H9 (cell line): ENCODE data around the gene TGFBRAP1. TPM values are rescaled to one million over a fixed set of nuclear protein-coding genes. Genes with fewer than 3 reads are reported as not detected.

Experiments
- DNase-seq: peaks from one replicate; pipeline ENCODE4 v3.0.0-alpha.2; 2017
- H2AFZ ChIP-seq: one replicate; pipeline ENCODE4 v1.6.1; 2013; ENCODE audit warnings: mild to moderate bottlenecking, low read length, control low read depth, moderate library complexity
- H2AK5ac ChIP-seq: 2 replicates; pipeline ENCODE4 v1.6.1; 2013; ENCODE audit warnings: low read length, control low read depth, mixed read lengths; ENCODE audit not compliant: insufficient read length
- H2BK120ac ChIP-seq: one replicate; pipeline ENCODE4 v1.6.1; 2013; ENCODE audit warnings: low read depth, mild to moderate bottlenecking, low read length, control low read depth, inconsistent platforms; ENCODE audit not compliant: poor library complexity, severe bottlenecking
- H2BK12ac ChIP-seq: 2 replicates; pipeline ENCODE4 v1.6.1; 2013; ENCODE audit warnings: low read length, control low read depth, mixed read lengths, low read depth; ENCODE audit not compliant: insufficient read length
- H2BK15ac ChIP-seq: 2 replicates; pipeline ENCODE4 v1.6.1; 2013; ENCODE audit warnings: low read depth, low read length, control low read depth
- H2BK20ac ChIP-seq: one replicate; pipeline ENCODE4 v1.6.1; 2013; ENCODE audit warnings: low read depth, mild to moderate bottlenecking, low read length, control low read depth, inconsistent platforms; ENCODE audit not compliant: poor library complexity, severe bottlenecking
- H2BK5ac ChIP-seq: 2 replicates; pipeline ENCODE4 v1.6.1; 2013; ENCODE audit warnings: low read length, control low read depth, mixed read lengths; ENCODE audit not compliant: insufficient read length
- H3K14ac ChIP-seq: 2 replicates; pipeline ENCODE4 v1.6.1; 2013; ENCODE audit warnings: low read length, control low read depth; ENCODE audit not compliant: insufficient read depth
- H3K18ac ChIP-seq: 2 replicates; pipeline ENCODE4 v1.6.1; 2013; ENCODE audit warnings: low read depth, mild to moderate bottlenecking, mixed read lengths, low read length, control low read depth; ENCODE audit not compliant: insufficient read length
- H3K23ac ChIP-seq: 2 replicates; pipeline ENCODE4 v1.6.1; 2013; ENCODE audit warnings: low read length, control low read depth, mixed read lengths, low read depth; ENCODE audit not compliant: insufficient read length
- H3K23me2 ChIP-seq: 2 replicates; pipeline ENCODE4 v1.6.1; 2013; ENCODE audit warnings: low read depth, mild to moderate bottlenecking, mixed read lengths, low read length, control low read depth; ENCODE audit not compliant: insufficient read length, poor library complexity, severe bottlenecking
- H3K27ac ChIP-seq: 2 replicates; pipeline ENCODE4 v1.5.1; 2013; ENCODE audit warnings: low read length, control low read depth, mixed read lengths, low read depth; ENCODE audit not compliant: insufficient read length
- H3K27me3 ChIP-seq: 2 replicates; pipeline ENCODE4 v1.6.1; 2013; ENCODE audit warnings: low read length, control low read depth, inconsistent platforms; ENCODE audit not compliant: insufficient read depth
- H3K4ac ChIP-seq: 2 replicates; pipeline ENCODE4 v1.6.1; 2013; ENCODE audit warnings: low read depth, mild to moderate bottlenecking, control low read depth, inconsistent platforms, low read length, moderate library complexity
- H3K4me1 ChIP-seq: 2 replicates; pipeline ENCODE4 v1.6.1; 2013; ENCODE audit warnings: low read length, control low read depth, inconsistent platforms; ENCODE audit not compliant: insufficient read depth
- H3K4me2 ChIP-seq: 2 replicates; pipeline ENCODE4 v1.6.1; 2013; ENCODE audit warnings: low read length, control low read depth, mixed read lengths; ENCODE audit not compliant: insufficient read length, insufficient read depth
- H3K56ac ChIP-seq: 2 replicates; pipeline ENCODE4 v1.6.1; 2013; ENCODE audit warnings: low read depth, mild to moderate bottlenecking, mixed read lengths, low read length, control low read depth; ENCODE audit not compliant: insufficient read length
- H3K79me1 ChIP-seq: 2 replicates; pipeline ENCODE4 v1.6.1; 2013; ENCODE audit warnings: low read depth, mild to moderate bottlenecking, moderate library complexity, low read length, control low read depth, inconsistent platforms; ENCODE audit not compliant: insufficient read depth, poor library complexity, severe bottlenecking
- H3K79me2 ChIP-seq: 2 replicates; pipeline ENCODE4 v1.6.1; 2013; ENCODE audit warnings: low read length, control low read depth, inconsistent platforms; ENCODE audit not compliant: insufficient read depth
- H3K9ac ChIP-seq: 2 replicates; pipeline ENCODE4 v1.6.1; 2013; ENCODE audit warnings: low read length, control low read depth, mixed read lengths; ENCODE audit not compliant: insufficient read length; ENCODE audit errors: extremely low read depth
- H3K9me3 ChIP-seq: one replicate; pipeline ENCODE4 v1.6.1; 2013; ENCODE audit warnings: low read depth, low read length, inconsistent platforms; ENCODE audit not compliant: control insufficient read depth
- H3T11ph ChIP-seq: one replicate; pipeline ENCODE4 v1.6.1; 2013; ENCODE audit warnings: mild to moderate bottlenecking, low read length, control low read depth, inconsistent platforms
- H4K20me1 ChIP-seq: one replicate; pipeline ENCODE4 v1.6.1; 2013; ENCODE audit not compliant: control insufficient read depth, insufficient read length, insufficient read depth
- H4K5ac ChIP-seq: 2 replicates; pipeline ENCODE4 v1.6.1; 2013; ENCODE audit warnings: low read depth, mild to moderate bottlenecking, mixed read lengths, low read length, control low read depth; ENCODE audit not compliant: insufficient read length
- H4K8ac ChIP-seq: replicated peaks from 2 replicates; pipeline ENCODE4 v1.6.1; 2013; ENCODE audit warnings: low read length, control low read depth, mixed read lengths, low read depth; ENCODE audit not compliant: insufficient read length
- H4K91ac ChIP-seq: 2 replicates; pipeline ENCODE4 v1.6.1; 2013; ENCODE audit warnings: low read depth, mild to moderate bottlenecking, moderate library complexity, mixed read lengths, low read length, control low read depth; ENCODE audit not compliant: insufficient read length
- H3K27ac Mint-ChIP-seq, 3 experiments: 2 replicates in 2 of 3; 3 replicates in 1 of 3; pipeline ENCODE4 v1.8.0; 2020 to 2021; ENCODE audit warnings: mixed read lengths in 3 of 3, mild to moderate bottlenecking in 1 of 3, moderate library complexity in 1 of 3
- H3K27me3 Mint-ChIP-seq: 2 replicates; pipeline ENCODE4 v1.8.0; 2021; ENCODE audit warnings: low read depth, mild to moderate bottlenecking, moderate library complexity, mixed read lengths
- H3K36me3 Mint-ChIP-seq, 3 experiments: 2 replicates in 2 of 3; 3 replicates in 1 of 3; pipeline ENCODE4 v1.8.0; 2020 to 2021; ENCODE audit warnings: low read depth in 3 of 3, mixed read lengths in 3 of 3; ENCODE audit not compliant: insufficient read depth in 1 of 3
- H3K4me1 Mint-ChIP-seq, 2 experiments: 2 replicates each; pipeline ENCODE4 v1.8.0; 2020; ENCODE audit warnings: mixed read lengths in 2 of 2
- H3K4me3 Mint-ChIP-seq, 2 experiments: 2 replicates in 1 of 2; 3 replicates in 1 of 2; pipeline ENCODE4 v1.8.0; 2020 to 2021; ENCODE audit warnings: mild to moderate bottlenecking in 2 of 2, mixed read lengths in 2 of 2, moderate library complexity in 1 of 2
- H3K9me3 Mint-ChIP-seq, 2 experiments: 2 replicates in 1 of 2; 3 replicates in 1 of 2; pipeline ENCODE4 v1.8.0; 2020; ENCODE audit warnings: mild to moderate bottlenecking in 2 of 2, mixed read lengths in 2 of 2, moderate library complexity in 1 of 2
- WGBS: extraction: QIAGEN DNeasy Blood & Tissue Kit; methylation state at CpG from one replicate; pipeline ENCODE4 v1.1.7; 2013; ENCODE audit warnings: missing lambda C conversion rate, low lambda C conversion rate, mixed read lengths; ENCODE audit not compliant: insufficient read length; ENCODE audit errors: extremely low coverage; 5-methylcytosine and 5-hydroxymethylcytosine counted together
- total RNA-seq: library from RNA; stranded (reverse); gene quantifications from 2 replicates; pipeline ENCODE4 v1.2.1, GENCODE V29; 2021
- TF ChIP-seq, protein P1 (sequence below): fragments of 200-600 bp; sonication (generic); conservative IDR thresholded peaks from 3 replicates; pipeline ENCODE4 v1.8.0; 2021; ENCODE audit warnings: antibody characterized with exemption, mild to moderate bottlenecking

TGFBRAP1 gene
- total RNA-seq, 1 experiment from 2014 or later: 23.6 TPM

DNA sequence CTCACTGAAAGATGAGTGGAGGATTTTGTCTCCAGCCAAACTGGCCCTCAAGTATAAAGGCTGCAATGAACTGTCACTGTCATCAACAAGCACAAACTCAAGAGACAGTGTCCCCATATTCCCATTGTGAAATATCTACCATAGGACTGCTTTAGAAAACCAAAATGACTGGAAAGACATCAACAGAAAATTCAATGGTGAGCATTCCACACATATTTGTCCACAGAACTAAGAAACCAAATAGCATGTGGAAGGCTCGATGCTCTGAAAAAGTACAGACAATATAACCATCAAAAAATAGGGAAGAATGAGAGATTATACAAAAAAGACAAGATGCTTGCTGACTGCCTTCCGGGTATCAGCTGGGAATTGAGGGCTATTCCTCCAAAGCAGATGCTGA, 37.6 kb downstream of the TGFBRAP1 start:
- no peaks in the 10 kb centered on the region for H3K27me3 ChIP-seq
- Mint-ChIP-seq H3K27ac (no peak overlapping the region), H3K27me3 (no peaks in the 10 kb centered on the region), H3K4me1 (peaks cover 0 to 4% of the 10 kb centered on the region in 2 experiments; a peak in 1 of 4 replicates), H3K9me3 (no peaks in the 10 kb centered on the region), H3K4me3 (no peak overlapping the region), H3K36me3 (peaks cover 19 to 61% (median 32%) of the 10 kb centered on the region in 3 experiments; a peak in 6 of 7 replicates)
- no peak overlapping the region for H4K8ac ChIP-seq
- no peak overlapping the region for H3K4me2 ChIP-seq
- H2BK15ac ChIP-seq: no peak overlapping the region
- H3K79me2 ChIP-seq: no peaks in the 10 kb centered on the region
- no peak overlapping the region for H3K23ac ChIP-seq
- no peaks in the 10 kb centered on the region for H3K9me3 ChIP-seq
- no peak overlapping the region for H2BK20ac ChIP-seq
- H2BK12ac ChIP-seq: no peak overlapping the region
- H2BK5ac ChIP-seq: no peak overlapping the region
- no peak overlapping the region for H3T11ph ChIP-seq
- no peaks in the 10 kb centered on the region for H3K23me2 ChIP-seq
- H2AFZ ChIP-seq: no peak overlapping the region
- H3K4ac ChIP-seq: no peak overlapping the region
- H3K27ac ChIP-seq: no peak overlapping the region
- no peak overlapping the region for H3K18ac ChIP-seq
- H4K91ac ChIP-seq: no peak overlapping the region
- TF ChIP-seq, protein P1, sequence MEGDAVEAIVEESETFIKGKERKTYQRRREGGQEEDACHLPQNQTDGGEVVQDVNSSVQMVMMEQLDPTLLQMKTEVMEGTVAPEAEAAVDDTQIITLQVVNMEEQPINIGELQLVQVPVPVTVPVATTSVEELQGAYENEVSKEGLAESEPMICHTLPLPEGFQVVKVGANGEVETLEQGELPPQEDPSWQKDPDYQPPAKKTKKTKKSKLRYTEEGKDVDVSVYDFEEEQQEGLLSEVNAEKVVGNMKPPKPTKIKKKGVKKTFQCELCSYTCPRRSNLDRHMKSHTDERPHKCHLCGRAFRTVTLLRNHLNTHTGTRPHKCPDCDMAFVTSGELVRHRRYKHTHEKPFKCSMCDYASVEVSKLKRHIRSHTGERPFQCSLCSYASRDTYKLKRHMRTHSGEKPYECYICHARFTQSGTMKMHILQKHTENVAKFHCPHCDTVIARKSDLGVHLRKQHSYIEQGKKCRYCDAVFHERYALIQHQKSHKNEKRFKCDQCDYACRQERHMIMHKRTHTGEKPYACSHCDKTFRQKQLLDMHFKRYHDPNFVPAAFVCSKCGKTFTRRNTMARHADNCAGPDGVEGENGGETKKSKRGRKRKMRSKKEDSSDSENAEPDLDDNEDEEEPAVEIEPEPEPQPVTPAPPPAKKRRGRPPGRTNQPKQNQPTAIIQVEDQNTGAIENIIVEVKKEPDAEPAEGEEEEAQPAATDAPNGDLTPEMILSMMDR: no peak
- no peak overlapping the region for H2AK5ac ChIP-seq
- no peaks in the 10 kb centered on the region for H4K20me1 ChIP-seq
- no peaks in the 10 kb centered on the region for H3K79me1 ChIP-seq
- H3K56ac ChIP-seq: no peak overlapping the region
- WGBS: no CpG with 5 or more reads among the region's 2 CpGs
- H2BK120ac ChIP-seq: no peak overlapping the region
- no peaks in the 10 kb centered on the region for H3K4me1 ChIP-seq
- H4K5ac ChIP-seq: no peak overlapping the region
- no peak overlapping the region for H3K14ac ChIP-seq
- no peak for DNase-seq
- no peak overlapping the region for H3K9ac ChIP-seq
